Activated effector memory CD4-positive, alpha-beta T cell treated with Interleukin-2 at 50 U/mL for 16 hours (primary cell): ENCODE data around the gene TMEM89.

Source experiments
- DNase-seq: peaks from one replicate; pipeline ENCODE4 v3.0.0-alpha.2; 2020

The TMEM89 gene

DNA sequence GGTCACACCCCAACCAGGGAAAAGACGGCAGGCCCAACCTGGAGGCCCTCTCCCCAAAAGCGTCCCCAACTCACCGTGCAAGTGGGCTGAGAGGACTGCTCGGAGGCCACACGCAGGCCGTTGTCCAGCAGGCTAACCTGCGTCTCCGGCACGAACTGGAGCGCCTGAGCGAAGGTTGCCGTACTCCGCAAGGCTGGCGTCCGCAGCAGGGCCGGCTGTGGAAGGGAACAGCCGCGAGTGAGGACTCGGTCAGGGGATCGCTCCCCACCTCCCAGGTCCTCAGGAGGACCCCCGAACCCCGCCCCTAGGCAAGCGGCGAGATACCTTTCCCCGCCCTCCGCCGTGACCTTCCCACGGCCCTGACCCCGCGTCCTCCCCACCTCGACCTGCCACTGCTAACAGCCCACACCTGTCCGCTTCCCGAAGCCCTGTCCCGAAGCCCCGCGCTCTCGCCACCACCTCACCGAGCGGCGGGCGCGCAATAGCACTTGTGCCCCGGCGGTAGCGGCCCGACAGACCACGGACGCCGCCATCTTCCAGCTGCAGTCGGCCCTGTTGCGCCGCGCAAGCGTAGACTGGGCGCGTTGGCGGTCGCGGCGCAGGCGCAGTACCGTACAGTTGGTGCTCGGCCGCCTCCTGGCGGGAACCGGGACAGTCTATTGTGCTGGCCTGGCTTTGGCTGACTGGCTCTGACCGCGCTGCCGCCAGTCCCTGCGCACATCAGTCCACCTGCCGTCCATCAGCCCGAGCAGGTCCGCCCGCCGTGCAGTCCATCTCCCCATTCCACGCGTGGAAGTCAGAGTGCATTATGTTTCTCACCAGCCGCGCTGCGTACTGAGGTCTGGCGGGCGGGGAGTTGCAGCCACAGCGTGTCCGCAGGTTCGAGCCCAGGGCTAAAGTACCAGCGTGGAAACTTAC, 12.2 kb downstream of the TMEM89 start, which contains the start of gene UQCRC1:
UQCRC1 (minus strand) TSS at position 559 of the 918 bp plus-strand sequence; CDS start at position 533, 26 bp downstream.
- DNase-seq = peak; percentile 88

DNA sequence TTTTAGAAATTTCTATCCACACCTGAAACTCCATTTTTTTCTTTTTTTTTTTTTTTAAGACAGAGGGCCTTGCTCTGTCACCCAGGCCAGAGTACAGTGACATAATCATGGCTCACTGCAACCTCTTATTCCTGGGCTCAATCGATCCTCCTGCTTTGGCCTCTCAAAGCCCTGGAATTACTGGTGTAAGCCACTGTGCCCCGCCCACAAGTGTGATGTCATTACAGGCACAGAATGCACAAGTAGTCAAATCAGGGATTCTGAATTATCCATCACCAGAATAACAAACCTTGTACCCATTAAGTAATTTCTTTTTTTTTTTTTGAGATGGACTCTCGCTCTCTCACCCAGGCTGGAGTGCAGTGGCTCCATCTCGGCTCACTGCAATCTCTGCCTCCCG, 14.1 kb downstream of the TMEM89 start:
- DNase-seq = no peak

DNA sequence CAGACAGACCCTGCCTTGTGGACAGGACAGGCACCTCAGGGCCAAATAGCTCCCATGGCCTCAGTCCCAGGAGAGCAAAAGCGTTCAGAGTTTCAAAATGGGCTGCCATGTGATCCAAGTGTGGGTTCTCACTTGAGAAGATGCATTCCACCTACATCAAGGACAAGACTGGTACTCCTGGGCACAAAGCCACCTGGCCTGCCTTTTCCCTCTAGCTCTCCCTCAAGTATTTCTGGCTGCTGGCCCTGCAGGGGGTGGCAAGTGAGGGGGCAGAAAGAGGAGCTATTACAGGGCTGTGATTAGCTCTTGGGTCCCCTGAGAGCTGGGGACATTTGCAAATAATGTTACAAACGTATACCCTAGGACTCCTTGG, 20.0 kb downstream of the TMEM89 start:
- DNase-seq = no peak

DNA sequence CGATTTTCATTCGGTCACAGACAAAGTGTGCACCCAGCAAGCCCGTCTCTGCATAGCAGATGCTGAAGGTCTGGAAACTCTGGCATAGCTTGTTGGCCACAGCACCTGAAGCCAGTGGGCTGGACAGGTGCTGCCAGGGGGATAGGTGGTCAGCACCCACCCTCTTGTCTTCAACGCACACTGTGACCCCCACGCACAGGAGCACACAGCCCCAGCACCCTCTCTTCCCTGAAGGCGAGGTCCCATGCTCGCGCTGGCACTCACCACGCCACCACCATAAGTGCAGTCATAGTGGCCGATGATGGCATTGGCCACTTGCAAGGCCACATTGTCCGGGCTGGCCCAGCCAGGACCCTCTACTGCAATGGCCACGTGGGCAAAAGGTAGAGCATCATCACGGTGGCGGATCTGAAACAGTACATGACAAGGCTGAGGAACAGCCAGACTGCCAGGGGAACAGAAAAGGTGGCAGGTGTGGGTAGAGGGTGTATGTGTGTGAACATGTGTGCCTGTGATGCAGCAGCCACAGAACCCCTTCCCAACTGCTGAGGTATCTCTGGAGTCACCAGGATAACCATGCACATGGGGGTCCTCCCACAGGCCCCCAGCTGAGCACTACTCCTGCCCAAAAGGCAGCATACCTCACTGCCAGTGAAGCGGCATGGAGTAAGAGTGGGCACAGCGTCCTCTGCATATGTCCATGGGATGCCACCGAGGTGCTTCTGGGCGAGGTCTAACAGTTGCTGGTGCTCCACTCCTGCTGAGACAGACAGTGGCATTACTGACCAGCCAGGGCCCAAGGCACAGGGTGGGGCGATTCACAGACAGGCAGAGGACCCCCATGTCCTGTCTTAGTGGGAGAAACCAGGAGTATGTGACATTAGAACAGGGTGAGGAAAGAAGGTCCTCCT, 20.6 kb downstream of the TMEM89 start:
- no peak for DNase-seq

DNA sequence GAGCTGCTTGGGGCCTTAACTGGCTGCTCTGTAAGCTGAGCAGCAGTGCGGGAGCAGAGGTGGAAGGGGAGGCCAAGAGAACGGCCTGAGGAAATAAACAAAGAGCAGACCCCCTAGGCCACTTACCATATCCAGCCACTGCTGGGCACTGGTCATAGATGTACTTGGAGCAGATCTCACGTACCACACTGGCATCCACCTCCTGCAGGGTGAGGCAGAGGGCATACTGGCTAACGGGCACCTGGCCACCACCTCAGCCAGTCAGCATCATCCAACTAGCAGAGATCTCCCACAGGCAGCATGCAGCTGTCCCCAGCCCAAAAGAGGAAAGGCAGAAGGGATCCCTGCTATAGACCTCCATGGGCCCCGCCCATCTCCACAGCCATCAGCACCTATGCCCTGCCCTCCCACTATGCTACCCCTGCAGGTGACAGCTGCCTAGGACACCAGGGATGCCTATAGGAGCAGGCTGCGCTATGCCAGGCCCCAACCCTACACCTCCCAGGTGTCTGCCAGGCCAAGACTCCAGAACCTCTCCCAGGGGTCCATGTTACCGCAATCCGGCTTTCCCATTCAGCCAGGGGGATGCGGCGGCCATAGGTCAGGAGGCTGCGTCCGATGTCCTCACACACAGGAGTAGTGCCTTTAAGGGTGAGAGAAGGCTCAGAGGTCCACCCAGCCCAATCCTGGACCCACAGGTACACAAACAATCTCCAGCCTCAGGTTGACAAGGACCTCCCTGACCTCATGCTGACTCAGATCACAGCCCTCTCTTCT, 21.9 kb downstream of the TMEM89 start:
- no peak for DNase-seq

GRCh38 chr3:48599077-48599501, 22.5 kb downstream of the TMEM89 start:
- no peak for DNase-seq

- no peak for DNase-seq
These were observed 23.1 kb downstream of the TMEM89 start for GRCh38 chr3:48598323-48599076.

DNA sequence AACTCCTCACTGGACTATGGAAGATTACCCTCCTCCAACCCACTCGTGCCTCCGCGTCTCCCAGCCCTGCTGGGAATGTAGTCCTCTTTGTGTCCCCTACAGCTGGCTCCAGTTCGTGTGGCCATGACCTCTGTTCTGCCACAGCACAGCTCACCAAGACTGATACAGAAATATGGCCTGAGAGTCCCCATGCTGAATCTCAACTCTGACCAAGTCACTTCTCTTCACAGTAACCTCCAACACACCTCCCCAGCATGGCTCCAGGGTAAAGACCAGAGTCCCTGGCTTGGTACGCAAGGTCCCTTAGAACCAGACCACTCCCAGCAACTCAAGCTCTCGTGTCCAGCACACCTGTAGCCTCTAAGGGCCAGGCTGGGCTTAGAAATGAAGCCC, 24.2 kb downstream of the TMEM89 start:
- DNase-seq = no peak

DNA sequence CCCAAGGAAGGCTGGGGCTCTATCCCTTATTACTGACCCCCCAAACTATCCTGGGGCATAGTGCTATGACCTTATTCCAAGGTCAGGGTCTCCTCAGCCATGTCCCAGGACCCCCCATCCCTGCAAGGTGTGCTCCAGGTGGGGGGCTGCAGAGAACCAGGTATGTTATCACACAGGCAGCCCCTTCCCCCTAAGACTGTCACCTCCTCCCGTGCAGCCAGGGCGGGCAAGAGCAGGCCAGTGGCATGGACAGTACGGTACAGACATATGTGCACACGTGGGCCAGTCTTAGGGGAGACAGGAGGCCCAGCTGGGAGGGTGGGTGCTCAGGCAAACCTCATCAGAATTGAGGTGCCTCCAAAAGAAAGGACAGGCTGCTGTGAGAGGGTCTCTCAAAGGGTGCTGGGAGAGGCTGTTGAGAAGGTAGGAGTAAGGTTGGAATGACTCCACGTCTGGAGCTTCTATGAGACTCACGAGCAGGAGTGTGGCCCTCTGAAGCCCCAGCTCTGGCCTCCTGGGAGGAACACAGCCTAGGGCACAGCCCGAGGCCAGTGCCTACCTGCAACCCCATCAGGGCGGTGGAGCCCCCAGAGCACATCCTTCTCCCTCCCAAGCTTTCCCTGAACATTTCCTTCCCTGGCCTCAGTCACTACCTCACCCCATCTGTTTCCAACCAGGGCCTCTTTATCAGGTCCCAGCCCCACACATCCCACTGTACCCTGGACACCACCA, 24.7 kb downstream of the TMEM89 start:
- DNase-seq = no peak

DNA sequence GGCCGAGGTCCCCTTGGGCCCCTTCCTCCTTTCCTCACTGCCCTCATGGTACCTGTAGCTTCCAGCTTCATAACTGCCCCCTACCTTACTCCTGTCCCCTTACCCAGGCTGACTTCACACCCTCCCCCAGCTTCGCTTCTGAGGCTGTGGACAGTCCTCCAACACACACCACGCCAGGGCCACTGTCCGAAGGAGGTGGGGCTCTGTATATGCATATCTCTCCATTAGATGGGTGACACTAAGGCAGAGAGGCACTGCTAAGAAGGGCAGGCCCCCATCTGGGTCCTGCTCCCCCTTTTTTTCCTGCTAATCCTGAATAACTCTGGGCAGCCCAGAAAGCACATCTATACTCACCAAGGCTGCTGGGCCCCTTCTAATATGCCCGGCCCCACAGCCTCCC, 25.4 kb downstream of the TMEM89 start:
- no peak for DNase-seq

DNA sequence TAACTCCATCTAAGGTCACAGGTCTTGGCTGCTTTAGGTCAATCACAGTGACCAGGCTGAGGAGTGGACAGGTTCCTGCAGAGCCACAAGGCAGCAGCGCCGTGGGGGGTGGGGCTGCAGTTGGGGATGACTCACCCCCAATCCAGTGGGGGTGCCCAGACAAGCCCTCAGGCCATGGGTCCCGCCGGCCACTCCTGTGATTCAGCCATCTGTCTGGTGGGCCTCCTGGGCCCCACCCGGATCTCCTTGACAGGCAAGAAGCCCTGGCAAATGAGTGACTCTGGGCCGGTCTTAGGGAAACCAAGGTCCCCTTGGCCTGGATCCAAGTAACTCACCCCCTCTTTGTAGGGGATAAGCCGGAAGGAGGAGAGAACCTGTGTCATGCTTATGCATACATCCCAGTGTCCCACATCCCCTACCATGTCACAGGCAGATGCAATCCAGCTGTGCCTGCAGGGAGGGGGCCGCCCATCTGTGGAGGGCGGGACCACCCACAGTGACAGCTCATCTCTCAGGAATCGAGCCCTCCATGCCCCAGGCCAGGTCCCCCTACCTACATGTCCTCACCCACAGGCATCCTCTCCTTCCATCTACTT, 25.9 kb downstream of the TMEM89 start:
- no peak for DNase-seq

- no peak for DNase-seq
These were observed 26.5 kb downstream of the TMEM89 start, which contains the start of gene COL7A1 for GRCh38 chr3:48595075-48595525. Gene COL7A1 (minus strand): TSS chr3:48595329. CDS start chr3:48595159, 170 bp downstream.

DNA sequence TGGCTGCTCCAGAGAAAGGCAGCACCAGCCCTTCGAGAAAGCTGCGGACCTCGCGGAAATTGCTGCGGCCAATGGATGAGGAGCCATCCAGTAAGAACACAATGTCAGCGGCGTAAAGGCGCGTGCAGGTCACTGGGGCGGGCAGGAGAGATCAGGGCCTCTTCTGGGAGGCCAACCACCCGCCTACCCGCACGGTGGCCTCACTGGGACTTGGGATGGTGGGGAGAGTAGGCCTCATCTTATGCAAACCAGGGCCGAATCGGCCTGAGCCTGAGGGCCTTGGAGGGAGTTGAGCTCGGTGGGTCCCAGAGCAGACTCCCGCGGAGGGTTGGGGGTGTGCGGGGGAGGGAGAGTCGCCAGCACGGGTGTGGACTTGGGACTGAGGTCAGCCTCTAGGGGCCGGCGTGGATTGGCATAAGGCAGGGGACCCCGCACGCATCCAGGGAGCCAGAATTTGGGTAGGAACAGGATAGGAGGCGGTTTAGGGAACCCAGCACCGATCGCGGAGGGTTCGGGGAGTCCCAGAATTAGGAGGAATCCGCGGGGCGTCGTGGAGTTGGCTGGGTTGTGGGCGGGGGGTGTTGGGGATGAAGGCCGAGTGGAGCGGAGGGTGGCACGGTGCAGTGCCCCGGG, 27.0 kb downstream of the TMEM89 start:
- DNase-seq = no peak

- no peak for DNase-seq
These were observed 28.2 kb downstream of the TMEM89 start for GRCh38 chr3:48593337-48593736.

DNA sequence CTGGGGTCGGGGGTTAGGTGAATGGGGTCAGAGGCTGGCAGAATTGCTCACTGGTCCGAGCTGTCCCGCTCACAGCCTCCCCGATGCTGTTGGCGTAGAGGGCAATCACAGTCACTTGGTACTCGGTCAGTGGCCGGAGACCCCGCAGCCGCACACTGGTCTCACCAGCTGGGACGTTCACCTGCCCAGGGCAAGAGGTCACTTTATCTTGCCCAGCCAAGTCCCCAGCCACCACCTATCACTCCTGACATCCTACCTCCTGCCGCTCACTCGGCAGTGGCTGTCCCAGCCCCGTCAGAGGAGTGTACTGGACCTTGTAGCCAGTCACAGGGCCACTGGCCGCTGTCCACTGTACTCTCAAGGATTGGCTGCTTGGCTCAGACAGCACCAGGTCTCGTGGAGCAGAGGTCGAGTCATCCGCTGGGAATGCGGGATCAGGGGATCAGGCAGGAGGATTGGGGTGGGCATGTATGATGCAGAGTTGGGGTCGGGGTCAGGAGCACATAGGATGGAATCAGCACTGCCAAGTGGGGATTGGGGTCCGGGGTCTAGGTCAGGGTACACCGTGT, 29.0 kb downstream of the TMEM89 start:
- DNase-seq = no peak

DNA sequence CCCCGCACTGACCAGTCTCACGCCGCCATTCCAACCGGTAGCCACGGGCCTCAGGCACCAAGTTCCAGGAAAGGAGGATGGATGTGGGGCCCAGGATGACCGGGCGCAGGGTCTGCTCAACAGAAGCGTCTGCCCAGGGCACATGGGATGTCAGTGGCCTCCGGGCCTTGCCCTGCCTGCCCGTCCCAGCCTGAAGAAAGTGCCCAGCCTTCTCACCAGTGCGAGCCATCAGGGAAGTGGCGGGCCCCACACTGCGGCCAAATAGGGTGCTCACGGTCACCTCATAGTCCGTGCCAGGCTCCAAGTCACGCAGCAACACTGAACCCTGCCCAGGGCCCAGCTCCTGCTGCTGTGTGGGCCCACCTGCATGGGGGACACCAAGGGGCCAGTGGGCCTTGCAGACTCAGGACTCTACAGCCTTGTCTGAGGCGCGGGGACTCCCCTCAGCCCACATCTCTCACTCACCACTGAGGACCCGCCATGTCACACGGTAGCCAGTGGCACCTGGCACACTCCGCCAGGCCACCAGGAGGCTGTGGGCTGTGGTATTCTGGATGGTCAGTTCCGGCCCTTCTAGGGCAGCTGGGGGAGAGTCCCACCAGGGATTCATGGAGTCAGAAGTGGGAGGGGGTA, 29.6 kb downstream of the TMEM89 start:
- no peak for DNase-seq

DNA sequence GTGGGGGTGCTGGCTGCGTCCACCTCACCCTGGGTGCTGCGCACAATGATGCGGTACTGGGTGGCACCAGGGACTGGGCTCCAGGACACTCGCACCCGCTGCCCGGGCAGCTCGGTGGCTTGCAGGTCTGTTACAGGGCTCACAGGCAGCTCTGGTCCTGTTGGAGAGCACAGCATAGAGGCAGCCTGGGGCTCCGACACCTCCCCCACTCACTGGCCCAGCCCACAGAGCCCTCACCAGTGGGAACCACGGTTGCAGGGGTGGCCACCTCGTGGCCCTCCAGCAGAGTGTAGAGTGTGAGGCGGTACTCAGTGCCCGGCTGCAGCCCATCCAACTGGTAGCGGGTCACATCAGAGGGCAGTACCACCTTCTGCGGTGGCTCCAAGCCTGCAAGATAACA, 30.1 kb downstream of the TMEM89 start:
- DNase-seq = no peak

DNA sequence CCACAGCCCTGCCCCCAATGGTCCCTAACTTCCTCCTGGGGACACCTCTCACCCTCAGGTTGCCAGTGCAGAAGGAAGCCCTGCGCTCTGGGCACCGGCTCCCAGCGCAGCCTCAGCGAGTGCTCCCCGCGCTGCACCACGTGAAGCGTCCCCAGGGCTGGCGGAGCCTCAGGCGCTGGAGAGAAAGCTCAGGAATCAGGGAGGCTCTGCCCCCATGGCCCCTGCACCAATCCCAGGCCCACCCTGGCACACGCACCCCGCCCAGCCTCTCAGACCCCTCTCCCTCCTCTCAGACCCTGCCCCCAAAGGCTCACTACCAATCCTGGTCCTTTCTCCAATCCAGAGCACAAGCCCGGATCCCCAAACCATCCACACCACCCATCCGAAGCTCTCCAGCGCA, 33.3 kb downstream of the TMEM89 start:
- DNase-seq = no peak

DNA sequence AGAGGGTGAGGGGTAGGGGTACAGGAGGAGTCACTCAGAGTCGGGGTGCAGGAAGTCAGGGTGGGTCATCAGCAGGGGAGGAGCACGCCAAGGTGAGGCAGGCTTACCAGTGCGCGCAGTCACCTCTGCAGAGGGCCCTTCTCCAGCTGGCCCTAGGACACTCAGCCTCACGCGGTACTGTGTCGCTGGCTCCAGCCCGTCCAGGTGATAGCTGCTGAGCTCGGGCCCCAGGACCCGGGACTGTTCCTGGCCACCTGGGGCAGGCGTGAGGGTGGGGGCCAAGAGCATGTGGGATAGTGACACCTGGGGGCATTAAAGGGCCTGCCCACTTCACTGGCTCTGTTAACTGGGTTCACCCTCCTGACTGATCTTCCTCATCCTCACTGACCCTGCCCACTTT, 33.9 kb downstream of the TMEM89 start:
- DNase-seq = no peak
